ENCODE data around the gene PRR35. TPM values are rescaled to one million over a fixed set of nuclear protein-coding genes. Genes with fewer than 3 reads are reported as not detected.
"Not testable (repeated sequence)": the region's sequence is repeated elsewhere in the genome, so short reads cannot be mapped to it uniquely, and the experiment has no call there.

PRR35 gene
- polyA plus RNA-seq, 1 donor (not counting 4 experiments of a cell fraction or from before 2014, with no cell fraction given) = not detected

DNA sequence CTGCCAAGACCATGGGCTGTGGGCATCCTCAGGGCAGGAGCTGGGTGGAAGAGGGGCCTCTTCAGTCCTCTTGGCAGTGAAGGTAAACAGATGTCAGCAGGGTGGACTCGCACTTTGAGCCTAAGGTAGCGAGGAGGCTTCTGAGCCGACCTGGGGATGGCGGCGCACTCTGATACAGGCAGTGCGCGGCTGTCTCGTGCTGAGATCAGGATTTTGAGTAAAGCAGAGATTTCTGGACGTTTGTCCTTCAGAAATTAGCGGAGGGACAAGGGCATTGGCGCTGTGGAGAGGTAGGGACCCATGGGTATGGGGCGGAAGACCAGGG is 36.5 kb downstream of the PRR35 start:
- H2AFZ ChIP-seq (ENCODE audit: control insufficient read depth, low read length) = no peak overlapping the region
- peaks cover 10% of the 10 kb centered on the region for H3K9me1 ChIP-seq (ENCODE audit: control insufficient read depth, extremely low read depth, insufficient read depth, low read length)
- H3K4me2 ChIP-seq (ENCODE audit: control insufficient read depth, extremely low read depth, insufficient read depth, low read depth, low read length) = no peak overlapping the region
- dilution Hi-C loops (cut with MboI; ENCODE audit: extremely low pct_ligation_motif_present, low sequenced_read_pairs) = no loop called here
- TF ChIP-seq, protein P1, sequence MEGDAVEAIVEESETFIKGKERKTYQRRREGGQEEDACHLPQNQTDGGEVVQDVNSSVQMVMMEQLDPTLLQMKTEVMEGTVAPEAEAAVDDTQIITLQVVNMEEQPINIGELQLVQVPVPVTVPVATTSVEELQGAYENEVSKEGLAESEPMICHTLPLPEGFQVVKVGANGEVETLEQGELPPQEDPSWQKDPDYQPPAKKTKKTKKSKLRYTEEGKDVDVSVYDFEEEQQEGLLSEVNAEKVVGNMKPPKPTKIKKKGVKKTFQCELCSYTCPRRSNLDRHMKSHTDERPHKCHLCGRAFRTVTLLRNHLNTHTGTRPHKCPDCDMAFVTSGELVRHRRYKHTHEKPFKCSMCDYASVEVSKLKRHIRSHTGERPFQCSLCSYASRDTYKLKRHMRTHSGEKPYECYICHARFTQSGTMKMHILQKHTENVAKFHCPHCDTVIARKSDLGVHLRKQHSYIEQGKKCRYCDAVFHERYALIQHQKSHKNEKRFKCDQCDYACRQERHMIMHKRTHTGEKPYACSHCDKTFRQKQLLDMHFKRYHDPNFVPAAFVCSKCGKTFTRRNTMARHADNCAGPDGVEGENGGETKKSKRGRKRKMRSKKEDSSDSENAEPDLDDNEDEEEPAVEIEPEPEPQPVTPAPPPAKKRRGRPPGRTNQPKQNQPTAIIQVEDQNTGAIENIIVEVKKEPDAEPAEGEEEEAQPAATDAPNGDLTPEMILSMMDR (optimal IDR thresholded peaks at IDR 0.05 in 1 of 3, IDR thresholded peaks at IDR 0.05 in 1 of 3, conservative IDR thresholded peaks at IDR 0.05 in 1 of 3; ENCODE audit: extremely low read depth in 1 of 3, insufficient read depth in 2 of 3, low read length in 3 of 3) = no peak
- no peak for TF ChIP-seq EZH2 (IDR thresholded peaks at IDR 0.05; ENCODE audit: low read length)
- no peak for FAIRE-seq
- peaks cover 40% of the 10 kb centered on the region for H4K20me1 ChIP-seq (ENCODE audit: control insufficient read depth, extremely low read depth, insufficient read depth, low read length)
- peaks cover 32% of the 10 kb centered on the region for H3K4me1 ChIP-seq (ENCODE audit: control insufficient read depth, extremely low read depth, insufficient read depth, low read length)
- no peaks in the 10 kb centered on the region for H3K9me3 ChIP-seq (ENCODE audit: control insufficient read depth, low read depth, low read length)
- peaks cover 40% of the 10 kb centered on the region for H3K79me2 ChIP-seq (ENCODE audit: control insufficient read depth, insufficient read depth, low read length)
- H3K27me3 ChIP-seq (ENCODE audit: control insufficient read depth, extremely low read depth, insufficient read depth, low read length) = no peaks in the 10 kb centered on the region
- DNase-seq (ENCODE audit: low read depth, low spot score) = no peak
- no peak overlapping the region for H3K4me3 ChIP-seq (ENCODE audit: control insufficient read depth in 2 of 3, extremely low read depth in 1 of 3, insufficient read depth in 2 of 3, low read depth in 1 of 3, low read length in 3 of 3)
- H3K36me3 ChIP-seq (ENCODE audit: control insufficient read depth in 2 of 2, extremely low read depth in 1 of 2, insufficient read depth in 2 of 2, low read length in 2 of 2) = peaks cover 3 to 4% of the 10 kb centered on the region in 2 experiments
- no peak overlapping the region for H3K27ac ChIP-seq (ENCODE audit: control insufficient read depth, insufficient read depth, low read length)
- H3K9ac ChIP-seq (ENCODE audit: control insufficient read depth, extremely low read depth, insufficient read depth, low read length) = no peak overlapping the region

- H3K4me2 ChIP-seq (ENCODE audit: control insufficient read depth, extremely low read depth, insufficient read depth, low read depth, low read length); DNase-seq (ENCODE audit: low read depth, low spot score); H3K9ac ChIP-seq (ENCODE audit: control insufficient read depth, extremely low read depth, insufficient read depth, low read length); FAIRE-seq; H3K27ac ChIP-seq (ENCODE audit: control insufficient read depth, insufficient read depth, low read length); H3K9me3 ChIP-seq (ENCODE audit: control insufficient read depth, low read depth, low read length); H3K4me3 ChIP-seq (ENCODE audit: control insufficient read depth in 2 of 3, extremely low read depth in 1 of 3, insufficient read depth in 2 of 3, low read depth in 1 of 3, low read length in 3 of 3); H3K36me3 ChIP-seq (ENCODE audit: control insufficient read depth in 2 of 2, extremely low read depth in 1 of 2, insufficient read depth in 2 of 2, low read length in 2 of 2); H3K27me3 ChIP-seq (ENCODE audit: control insufficient read depth, extremely low read depth, insufficient read depth, low read length); H3K9me1 ChIP-seq (ENCODE audit: control insufficient read depth, extremely low read depth, insufficient read depth, low read length); H2AFZ ChIP-seq (ENCODE audit: control insufficient read depth, low read length); dilution Hi-C loops (cut with MboI; ENCODE audit: extremely low pct_ligation_motif_present, low sequenced_read_pairs): not testable (repeated sequence)
- H3K79me2 ChIP-seq (ENCODE audit: control insufficient read depth, insufficient read depth, low read length) = peaks cover 37% of the 10 kb centered on the region
- peaks cover 34% of the 10 kb centered on the region for H4K20me1 ChIP-seq (ENCODE audit: control insufficient read depth, extremely low read depth, insufficient read depth, low read length)
- peaks cover 23% of the 10 kb centered on the region for H3K4me1 ChIP-seq (ENCODE audit: control insufficient read depth, extremely low read depth, insufficient read depth, low read length)
Observed at GRCh38 chr16:597655-598054, 37.5 kb downstream of the PRR35 start.

All from keratinocyte (primary cell).